Stimulated activated naive CD4-positive, alpha-beta T cell treated with Interleukin-2 at 50 U/mL for 16 hours (primary cell): ENCODE results near the gene SLC5A1.
A peak's percentile ranks its signal among the peaks of the same experiment; 100 is the strongest.
"Not testable (repeated sequence)": the region's sequence is repeated elsewhere in the genome, so short reads cannot be mapped to it uniquely, and the experiment has no call there.

Experiments used
- DNase-seq: peaks from one replicate; lab custom pipeline; 2025; lab: John Stamatoyannopoulos, UW

Gene SLC5A1

DNA sequence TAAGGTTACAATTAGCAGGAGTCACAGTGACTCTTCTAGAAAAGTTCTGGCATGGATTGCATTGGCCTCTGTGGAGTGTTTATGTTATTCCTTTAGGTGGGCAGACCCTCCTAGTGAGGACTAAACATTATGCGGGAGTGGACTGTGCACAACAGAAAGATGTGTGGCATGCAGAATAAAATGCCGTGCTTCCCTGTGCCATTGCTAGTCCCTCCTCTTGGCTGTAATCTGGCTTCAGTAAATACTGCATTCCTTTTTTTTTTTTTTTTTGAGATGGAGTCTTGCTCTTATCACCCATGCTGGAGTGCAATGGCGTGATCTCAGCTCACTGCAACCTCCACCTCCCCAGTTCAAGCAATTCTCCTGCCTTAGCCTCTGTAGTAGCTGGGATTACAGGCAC, 45.0 kb downstream of the SLC5A1 start:
- no peak for DNase-seq

DNA sequence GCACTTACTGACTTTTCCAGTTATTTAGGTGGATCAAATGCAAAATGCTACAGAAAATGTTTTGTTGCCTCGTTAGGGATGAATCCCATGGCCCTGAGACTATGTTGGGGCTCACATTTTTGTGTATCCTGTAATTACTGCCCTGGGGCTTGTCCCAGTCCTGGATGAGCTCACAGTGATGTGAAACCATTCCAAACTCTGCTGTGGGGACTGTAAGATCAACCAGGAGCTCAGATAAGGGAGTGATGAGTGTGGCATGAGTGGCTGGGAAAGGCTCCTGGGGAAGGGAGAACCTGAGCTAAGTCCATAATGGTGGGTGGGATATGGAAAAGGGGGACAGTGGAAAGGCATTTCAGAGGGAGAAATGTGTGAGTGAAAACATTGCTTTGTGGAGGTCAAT, 54.0 kb downstream of the SLC5A1 start:
- DNase-seq = no peak

DNA sequence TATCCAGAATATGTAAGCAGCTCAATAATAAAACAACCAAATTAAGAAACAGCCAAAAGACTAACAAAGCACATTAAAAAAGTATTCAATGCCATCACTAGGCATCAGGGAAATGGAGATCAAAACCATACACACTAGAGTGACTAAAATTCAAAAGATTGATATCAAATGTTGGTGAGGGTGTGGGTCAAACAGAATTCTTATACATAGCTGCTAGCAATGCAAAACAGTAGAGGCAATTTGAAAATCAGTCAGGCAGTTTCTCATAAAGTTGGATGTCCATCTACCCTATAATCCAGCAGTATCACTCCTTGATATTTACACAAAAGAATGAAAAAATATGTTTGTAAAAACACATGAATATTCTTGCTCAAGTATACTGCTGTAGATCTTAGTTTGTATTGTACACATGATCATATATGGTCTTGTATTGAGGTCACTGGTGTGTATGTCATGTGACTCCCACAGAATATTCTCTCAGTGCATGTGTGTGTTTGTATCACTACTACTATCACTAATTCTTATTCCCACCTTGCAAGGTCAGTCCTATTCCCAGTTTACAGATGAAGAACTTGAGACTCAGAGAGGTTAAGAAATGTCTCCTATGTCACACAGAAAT, 54.9 kb downstream of the SLC5A1 start:
- no peak for DNase-seq

DNA sequence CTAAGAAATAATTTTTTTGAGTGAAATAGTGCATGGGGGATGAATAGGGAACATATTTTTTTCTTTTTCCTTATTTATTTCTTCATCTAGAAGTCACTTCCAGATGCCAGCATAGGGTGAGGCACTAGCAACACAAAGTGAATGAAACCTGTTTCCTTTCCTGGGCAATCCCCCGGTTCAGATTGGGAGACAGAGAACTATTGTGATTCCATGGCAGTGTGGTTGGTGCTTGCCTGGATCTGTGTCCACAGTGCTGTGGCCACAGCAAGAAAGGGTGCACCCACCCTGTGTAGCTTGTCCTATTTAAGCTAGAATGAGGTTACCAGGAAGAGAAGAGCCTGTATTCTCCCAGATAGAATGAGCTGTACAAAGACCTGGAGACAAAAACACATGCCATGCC, 57.6 kb downstream of the SLC5A1 start:
- DNase-seq = no peak

DNA sequence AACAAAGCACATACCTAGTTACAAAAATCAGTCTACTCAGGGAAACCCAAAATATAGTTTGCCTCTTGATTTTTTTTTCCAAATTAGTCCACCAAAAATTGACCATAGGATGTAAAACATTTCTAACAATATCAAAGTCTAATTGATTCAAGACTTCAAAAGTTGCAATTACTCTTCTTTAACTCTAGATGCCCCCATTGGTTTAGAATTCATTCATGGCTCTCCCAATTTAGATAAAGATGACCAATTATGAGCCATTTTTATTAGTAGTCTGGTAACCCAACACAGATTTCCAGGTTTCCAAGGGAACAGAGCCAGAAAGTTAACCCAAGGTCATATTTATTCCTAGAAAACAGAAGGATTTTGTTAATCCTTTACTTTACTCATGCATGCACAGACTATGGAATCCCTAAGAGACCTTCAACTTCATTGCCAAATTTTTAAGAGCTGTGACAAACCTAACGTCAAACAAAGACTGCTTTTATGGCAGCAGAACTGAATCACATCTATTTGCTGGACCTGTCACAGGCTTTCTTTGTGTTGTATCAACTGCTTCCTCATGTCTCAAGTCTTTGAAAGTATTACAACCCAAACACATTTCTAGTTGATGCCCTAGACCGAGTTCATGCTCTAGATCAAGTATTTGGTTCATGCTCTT, 60.7 kb downstream of the SLC5A1 start:
- no peak for DNase-seq

DNA sequence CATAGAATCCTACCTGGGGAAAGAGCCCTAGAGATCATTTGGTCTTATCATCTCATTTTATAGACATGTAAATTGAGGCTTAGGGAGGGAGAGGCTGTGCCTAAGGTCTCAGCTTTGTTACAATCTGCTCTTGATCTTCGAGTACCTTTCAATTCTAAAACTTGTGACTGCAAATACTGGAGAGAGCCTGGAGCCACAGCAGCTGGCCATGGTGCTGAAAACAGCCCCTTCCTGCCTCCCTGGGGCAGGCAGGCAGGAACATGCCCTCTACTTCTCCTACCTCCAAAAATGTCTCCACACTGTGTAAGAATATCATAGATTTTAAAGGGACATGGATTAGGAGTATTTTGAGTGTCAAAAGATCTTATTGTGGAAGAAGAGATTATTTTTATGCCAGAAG, 63.9 kb downstream of the SLC5A1 start:
- DNase-seq = no peak

DNA sequence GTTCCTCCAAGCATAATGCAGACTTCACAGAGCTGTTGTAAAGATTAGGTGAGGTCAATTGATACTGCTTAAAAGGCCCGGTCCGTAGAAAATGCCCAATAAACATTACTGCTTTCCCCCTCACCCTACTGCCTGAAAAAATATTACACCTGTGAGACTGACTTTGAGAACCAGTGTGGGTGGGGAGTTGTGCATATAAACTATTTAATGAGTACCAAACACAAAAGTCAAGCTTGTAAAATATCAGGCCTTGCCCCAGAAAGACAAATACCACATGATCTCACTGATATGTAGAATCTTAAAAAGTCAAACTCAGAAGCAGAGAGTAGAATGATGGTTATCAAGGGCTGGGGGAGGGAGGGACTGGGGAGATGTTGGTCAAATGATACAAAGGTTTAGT, 69.3 kb downstream of the SLC5A1 start:
- no peak for DNase-seq

DNA sequence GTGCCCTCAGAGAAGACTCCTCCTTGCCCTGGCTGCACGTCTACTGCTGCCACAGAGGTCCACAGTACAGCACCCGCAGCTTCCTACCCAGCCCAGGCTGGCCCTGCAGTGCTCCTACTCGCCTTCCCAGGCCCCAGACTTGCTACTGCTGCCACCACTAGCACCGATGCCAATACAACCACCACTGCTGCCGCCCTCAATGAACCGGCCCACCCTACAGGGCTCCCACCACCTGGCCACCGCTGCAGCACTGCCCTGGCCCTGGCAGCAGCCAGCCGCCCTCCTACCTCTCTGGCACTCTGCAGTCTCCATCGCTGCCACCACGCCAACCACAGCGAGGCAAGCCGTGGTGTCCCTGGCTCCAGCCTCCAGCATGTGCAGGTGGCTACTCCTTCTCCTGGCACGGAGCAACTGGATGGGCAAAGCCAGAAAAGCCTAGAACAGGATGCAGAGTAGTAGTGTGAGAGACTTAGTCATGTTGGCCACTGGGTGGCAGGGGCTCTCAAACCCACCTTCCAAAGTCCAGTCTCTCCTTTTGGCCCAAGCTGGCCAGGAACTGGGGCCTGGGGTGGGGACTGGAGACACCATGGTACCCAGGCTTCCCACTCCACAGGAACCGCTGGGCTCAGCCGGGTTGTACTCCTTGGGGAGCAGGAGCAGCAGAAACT, 76.6 kb downstream of the SLC5A1 start:
- DNase-seq = no peak

DNA sequence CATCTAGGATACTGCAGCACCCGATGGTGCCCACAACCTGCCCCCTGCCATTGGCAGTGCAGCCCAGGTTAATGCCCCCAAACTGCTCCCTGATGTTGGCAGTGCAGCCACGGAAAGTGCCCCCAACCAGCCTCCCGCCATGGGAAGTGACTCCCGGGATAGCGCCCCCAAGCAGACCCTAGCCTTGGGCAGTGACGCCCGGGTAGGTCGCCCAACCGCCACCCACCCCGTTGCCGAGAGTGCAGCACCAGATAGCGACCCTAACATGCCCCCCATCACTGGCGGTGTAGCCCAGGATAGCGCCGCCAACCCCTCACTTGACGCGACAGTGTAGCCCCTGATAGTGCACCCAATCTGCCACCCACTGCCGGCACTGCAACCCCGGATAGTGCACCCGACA, 77.5 kb downstream of the SLC5A1 start:
- no peak for DNase-seq

DNA sequence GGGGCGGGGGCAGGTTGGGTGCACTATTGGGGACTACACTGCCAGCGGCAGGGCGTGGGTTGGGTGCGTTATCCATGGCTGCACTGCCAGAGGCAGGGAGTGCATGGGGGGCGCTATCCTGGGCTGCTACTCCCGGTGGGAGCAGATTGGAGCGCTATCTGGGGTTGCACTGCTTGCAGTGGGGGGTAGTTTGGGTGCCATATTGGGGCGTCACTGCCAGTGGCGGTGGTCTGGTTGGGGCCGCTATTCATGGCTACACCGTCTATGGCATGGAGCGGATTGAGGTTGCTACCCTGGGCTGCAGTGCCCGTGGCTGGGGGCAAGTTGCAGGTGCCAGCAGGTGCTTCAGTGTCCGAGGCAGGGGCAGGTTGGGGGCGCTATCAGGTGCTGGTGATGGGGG, 79.8 kb downstream of the SLC5A1 start:
- DNase-seq = no peak

DNA sequence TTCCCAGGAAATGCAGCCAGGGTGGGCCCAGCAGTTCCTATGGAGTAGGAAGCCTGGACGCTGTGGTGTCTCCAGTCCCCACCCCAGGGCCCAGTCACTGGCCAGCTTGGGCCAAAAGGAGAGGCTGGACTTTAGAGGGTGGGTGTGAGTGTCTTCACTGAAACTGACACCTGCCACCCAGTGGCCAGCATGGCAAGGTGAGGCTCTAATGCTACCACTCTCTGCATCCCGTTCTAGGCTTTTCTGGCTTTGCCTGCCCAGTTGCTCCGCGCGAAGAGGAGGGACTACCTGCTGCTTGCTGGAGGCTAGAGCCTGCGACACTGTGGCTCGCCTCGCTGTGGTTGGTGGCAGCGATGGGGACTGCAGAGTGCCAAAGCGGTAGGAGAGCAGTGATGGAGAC, 80.6 kb downstream of the SLC5A1 start:
- DNase-seq = no peak

DNA sequence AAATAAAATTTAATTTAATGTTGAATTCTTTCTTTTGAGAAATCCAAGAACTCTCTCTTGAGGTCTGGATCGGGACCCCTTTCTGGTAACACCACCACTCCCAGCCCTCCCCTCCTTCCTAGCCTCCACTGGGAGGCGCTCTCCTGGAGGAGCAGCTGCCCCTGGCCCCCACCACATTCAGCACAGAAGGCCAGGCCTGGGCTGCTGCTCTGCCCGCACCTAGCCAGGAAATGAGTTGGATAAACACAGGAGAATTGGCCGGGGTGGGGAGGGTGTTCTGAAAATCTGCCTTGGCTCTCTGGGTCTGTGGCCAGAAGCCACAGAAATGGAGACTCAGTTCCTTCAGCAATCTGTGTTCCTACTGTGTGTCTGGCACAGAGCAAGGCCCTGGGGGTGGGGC, 84.8 kb downstream of the SLC5A1 start:
- DNase-seq = no peak

DNA sequence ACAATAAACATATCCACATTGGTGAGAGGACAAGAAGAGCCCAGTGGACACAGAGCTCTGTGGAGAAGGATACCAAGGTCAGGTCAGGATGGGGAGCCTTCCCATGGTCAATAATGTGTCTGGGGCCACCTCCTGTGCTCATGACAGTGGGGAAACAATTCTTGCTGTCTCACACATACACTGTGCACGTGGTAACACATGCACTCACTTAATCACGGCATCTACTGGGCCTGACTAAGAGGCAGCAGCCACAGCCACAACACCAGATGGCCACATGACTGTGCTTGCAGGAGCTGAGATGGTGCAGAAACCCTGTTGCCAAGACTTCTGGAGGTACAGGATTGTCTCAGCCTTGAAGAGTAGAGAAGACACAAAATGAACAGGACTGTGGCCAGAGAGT, 87.4 kb downstream of the SLC5A1 start:
- no peak for DNase-seq

DNA sequence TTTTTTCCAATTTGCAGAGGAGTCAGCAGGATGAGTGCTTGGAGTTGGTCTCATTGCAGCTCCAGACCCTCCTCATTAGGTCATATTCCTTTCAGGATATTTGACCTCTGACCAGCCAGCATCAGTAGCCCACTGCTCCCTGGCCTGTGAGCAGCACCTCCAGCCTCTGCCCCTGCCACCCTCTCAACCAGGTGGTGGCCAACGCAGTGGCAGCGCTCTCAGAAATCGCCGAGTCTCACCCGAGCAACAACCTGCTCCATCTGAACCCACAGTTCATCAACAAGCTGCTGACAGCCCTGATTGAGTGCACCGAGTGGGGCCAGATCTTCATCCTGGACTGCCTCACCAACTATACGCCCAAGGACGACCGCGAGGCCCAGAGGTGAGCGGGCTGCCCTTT, 89.1 kb downstream of the SLC5A1 start:
- DNase-seq = no peak

DNA sequence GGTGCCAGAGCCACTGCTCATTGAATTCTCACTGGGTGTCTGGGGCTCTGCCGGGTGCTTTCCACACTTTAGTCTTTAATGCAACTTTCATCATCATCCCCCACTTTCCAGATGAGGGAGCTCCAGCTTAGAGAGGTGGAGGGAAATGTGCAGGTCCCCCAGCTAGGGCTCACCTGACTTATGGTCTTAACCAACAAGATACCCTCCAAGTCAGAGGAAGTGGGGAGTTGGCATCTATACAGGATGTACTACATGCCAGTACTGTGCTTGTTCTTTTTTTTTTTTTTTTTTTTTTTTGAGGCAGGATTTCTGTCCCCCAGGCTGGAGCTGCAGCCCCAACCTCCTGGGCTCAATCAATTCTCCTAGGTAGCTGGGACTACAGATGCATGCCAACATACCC, 89.7 kb downstream of the SLC5A1 start:
- no peak for DNase-seq

DNA sequence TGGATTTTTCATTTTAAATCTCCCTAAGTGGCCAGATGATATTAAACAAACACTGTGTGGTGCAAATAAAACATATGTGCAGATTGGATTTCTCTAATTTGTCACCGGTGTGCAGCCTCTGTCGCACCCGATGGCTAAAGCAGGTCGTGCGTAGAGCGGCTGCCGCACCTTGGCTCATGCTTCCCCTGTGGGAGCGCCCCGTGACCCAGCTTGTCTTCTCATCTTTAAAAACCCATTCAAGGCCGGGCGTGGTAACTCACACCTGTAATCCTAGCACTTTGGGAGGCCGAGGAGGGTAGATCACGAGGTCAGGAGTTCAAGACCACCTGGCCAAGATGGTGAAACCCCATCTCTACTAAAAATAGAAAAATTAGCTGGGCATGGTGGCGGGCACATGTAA, 91.7 kb downstream of the SLC5A1 start:
- not testable (repeated sequence) for DNase-seq

DNA sequence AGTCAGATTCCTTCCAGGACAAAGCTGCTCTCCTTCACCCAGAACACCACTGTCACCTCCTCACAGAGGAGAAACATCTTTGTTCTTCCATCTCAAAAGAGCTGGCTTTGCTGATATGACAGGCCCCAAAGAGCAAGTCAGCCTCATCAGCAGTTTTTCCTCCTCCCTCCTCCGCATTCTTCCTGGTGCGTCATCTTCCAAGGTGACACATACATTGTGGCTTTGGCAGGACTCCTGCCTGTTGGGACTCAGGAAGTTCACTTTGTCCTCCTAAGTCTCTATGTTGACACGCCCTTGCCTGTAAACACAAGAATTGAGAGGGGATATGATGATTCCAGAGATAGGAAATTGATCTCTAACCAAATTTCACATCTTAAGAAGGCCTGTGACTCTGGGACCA, 92.9 kb downstream of the SLC5A1 start:
- DNase-seq = not testable (repeated sequence)

DNA sequence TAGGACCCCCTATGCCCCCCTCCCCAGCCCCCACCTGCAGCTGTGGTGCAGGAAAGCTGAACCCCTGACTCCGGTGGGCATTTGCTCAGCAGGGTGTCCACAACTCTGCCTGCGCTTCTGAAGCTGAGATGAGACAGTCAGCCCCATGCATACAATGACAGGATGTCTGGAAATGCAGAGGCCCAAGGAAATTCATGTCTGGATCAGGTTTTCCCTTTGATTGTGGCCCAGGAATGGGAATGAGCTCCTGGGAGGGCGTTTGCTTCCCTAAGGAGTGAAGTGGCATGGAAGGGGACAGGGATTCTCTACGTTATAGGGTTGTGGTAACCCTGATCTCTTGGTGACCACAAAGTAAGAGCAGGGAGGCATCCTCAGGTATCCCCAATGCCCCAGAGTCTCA, 93.8 kb downstream of the SLC5A1 start:
- not testable (repeated sequence) for DNase-seq

DNA sequence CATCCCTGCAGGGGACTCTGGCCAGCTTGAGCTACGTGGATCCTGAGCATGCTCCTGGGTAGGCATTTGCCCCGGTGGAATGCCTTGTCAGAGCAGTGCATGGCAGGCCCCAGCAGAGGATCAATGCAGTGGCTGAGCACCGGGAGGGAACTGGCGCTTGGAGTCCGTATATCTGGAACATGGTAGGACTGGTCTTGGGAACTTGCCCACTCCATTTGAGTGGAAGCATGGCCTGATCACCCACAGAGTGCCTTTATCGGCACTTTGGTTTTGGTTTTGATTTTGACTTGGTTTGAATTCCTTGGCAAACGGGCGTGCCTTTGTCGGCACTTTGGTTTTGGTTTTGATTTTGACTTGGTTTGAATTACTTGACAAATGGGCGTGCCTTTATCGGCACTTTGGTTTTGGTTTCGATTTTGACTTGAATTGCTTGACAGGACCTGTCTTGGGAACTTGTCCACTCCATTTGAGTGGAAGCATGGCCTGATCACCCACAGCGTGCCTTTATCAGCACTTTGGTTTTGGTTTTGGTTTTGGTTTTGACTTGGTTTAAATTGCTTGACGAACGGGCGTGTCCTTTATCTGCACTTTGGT, 94.8 kb downstream of the SLC5A1 start:
- DNase-seq = peak; percentile 66

DNA sequence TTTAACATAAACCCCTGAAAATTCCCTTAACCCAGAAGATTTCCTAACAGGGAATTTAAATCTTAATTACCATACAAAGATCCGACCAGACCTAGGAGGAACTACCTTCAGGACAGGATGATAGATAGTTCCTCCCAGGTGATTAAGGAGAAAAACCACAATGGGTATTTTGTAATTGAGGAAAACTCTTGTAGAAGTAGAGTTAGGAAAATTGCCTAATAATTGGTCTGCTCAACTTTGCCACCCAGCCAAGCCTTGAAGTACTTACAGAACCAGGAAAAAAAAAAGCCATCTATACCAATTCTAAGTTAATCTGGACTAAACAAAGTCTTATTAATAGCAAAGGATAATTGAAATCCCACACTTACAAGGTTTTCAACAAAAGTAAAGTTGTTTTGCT, 95.5 kb downstream of the SLC5A1 start:
- DNase-seq = not testable (repeated sequence)

DNA sequence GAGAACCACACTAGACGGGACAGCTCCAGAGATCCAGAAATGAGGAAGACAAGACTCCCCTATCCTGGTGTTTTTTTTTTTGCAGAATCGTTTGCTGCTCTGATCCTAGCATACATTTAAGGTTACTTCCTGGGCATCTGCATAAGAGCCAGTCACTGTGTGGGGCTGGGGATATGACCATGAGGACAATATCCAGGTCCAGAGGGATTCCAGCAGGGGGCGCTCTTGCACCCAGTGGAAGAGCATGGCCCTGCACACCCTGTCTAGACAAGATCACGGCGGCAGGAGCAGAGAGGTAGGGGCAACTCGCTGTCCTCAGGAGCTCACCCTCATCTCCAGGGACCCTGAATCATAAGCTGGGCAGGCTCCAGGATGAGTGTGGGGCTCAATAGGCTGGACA, 97.6 kb downstream of the SLC5A1 start:
- not testable (repeated sequence) for DNase-seq

DNA sequence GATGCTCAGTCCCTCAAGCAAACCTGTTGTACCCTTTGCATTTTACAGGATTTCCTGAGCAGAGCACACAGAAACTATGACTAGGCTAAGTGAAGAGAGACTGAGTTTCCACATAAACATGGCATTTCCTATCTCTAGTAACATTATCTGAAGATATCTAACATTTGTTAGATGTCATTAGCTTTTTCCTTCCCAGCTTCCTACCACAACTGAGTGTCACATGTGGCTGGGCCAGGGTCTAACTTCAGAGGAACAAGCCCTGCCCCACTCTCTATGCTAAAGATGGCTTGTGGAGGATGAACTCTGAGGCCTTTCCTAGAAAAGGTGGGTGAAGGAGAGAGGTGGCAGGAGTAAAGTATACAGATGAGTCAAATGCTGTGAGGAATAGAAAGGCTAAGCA, 99.5 kb downstream of the SLC5A1 start:
- no peak for DNase-seq
